H1 (cell line): ENCODE measurements around the gene PDE8A. TPM values are rescaled to one million over a fixed set of nuclear protein-coding genes. Genes with fewer than 3 reads are reported as not detected.

Experiments
- CTCF ChIA-PET: fragments of 300-600 bp; sonication (Branson Sonifier 250); formaldehyde crosslinking; loops from one replicate; lab custom pipeline; 2021; ENCODE audit not compliant: partially characterized antibody; lab: Charles Lee
- POLR2A ChIA-PET: fragments of 300-600 bp; sonication (Branson Sonifier 250); formaldehyde crosslinking; loops from one replicate; lab custom pipeline; 2021; ENCODE audit warnings: inconsistent platforms; ENCODE audit not compliant: partially characterized antibody; lab: Charles Lee
- DNase-seq, 2 experiments: peaks; one replicate each; pipeline versions ENCODE4 v3.0.0 to v3.0.0-alpha.2; 2010 to 2022; ENCODE audit warnings: low spot score in 2 of 2, low read depth in 1 of 2, mixed read lengths in 1 of 2
- FAIRE-seq: peaks from 2 replicates; lab custom pipeline; 2011; peaks lifted over from hg19 to GRCh38; lab: Jason Lieb, UNC
- H2AFZ ChIP-seq: 2 replicates; pipeline ENCODE4 v1.8.1; 2012; ENCODE audit warnings: low read length, inconsistent platforms
- H2AK5ac ChIP-seq: 2 replicates; pipeline ENCODE4 v1.6.1; 2013; ENCODE audit warnings: low read depth, low read length
- H2BK120ac ChIP-seq: replicated peaks from 2 replicates; pipeline ENCODE3; 2013; ENCODE audit warnings: low read depth, low read length, inconsistent platforms
- H2BK12ac ChIP-seq: 2 replicates; pipeline ENCODE4 v1.6.1; 2013; ENCODE audit warnings: low read depth, low read length
- H2BK15ac ChIP-seq: 2 replicates; pipeline ENCODE4 v1.6.1; 2013; ENCODE audit warnings: low read length
- H2BK20ac ChIP-seq: 2 replicates; pipeline ENCODE4 v1.6.1; 2013; ENCODE audit warnings: low read length
- H2BK5ac ChIP-seq: 2 replicates; pipeline ENCODE4 v1.6.1; 2013; ENCODE audit warnings: low read depth, low read length
- H3K14ac ChIP-seq: 2 replicates; pipeline ENCODE4 v1.6.1; 2013; ENCODE audit warnings: inconsistent platforms; ENCODE audit not compliant: insufficient read length
- H3K18ac ChIP-seq: 2 replicates; pipeline ENCODE4 v1.6.1; 2013; ENCODE audit warnings: low read length; ENCODE audit errors: extremely low read depth
- H3K23ac ChIP-seq: 2 replicates; pipeline ENCODE4 v1.6.1; 2013; ENCODE audit warnings: inconsistent platforms; ENCODE audit not compliant: insufficient read length
- H3K23me2 ChIP-seq: 2 replicates; pipeline ENCODE4 v1.6.1; 2013; ENCODE audit warnings: low read depth, low read length
- H3K27ac ChIP-seq: 2 replicates; pipeline ENCODE4 v1.6.1; 2011; ENCODE audit warnings: low read depth, low read length, inconsistent platforms
- H3K27me3 ChIP-seq, 4 experiments: replicated peaks in 1 of 4; 1 replicate in 1 of 4; 2 replicates in 3 of 4; pipeline versions ENCODE4 v1.6.1 to v1.8.1; 2011 to 2013; ENCODE audit warnings: low read length in 3 of 4, mild to moderate bottlenecking in 3 of 4, inconsistent platforms in 2 of 4, mixed read lengths in 2 of 4, moderate library complexity in 1 of 4; ENCODE audit not compliant: control insufficient read depth in 3 of 4, insufficient read depth in 3 of 4; ENCODE audit errors: extremely low read depth in 1 of 4
- H3K36me3 ChIP-seq, 4 experiments: 2 replicates each; pipeline versions ENCODE4 v1.6.1 to v1.8.1; 2011 to 2013; ENCODE audit warnings: mild to moderate bottlenecking in 4 of 4, low read length in 3 of 4, moderate library complexity in 2 of 4, control low read depth in 1 of 4, inconsistent platforms in 1 of 4; ENCODE audit not compliant: insufficient read depth in 4 of 4, control insufficient read depth in 2 of 4
- H3K4ac ChIP-seq: replicated peaks from 2 replicates; pipeline ENCODE3; 2013; ENCODE audit warnings: low read length, low read depth, mixed read lengths, inconsistent platforms; ENCODE audit not compliant: insufficient read length
- H3K4me1 ChIP-seq, 4 experiments: replicated peaks in 1 of 4; 1 replicate in 1 of 4; 2 replicates in 3 of 4; pipeline versions ENCODE4 v1.6.1 to v1.8.1; 2011 to 2013; ENCODE audit warnings: low read length in 3 of 4, inconsistent platforms in 2 of 4, mixed read lengths in 1 of 4; ENCODE audit not compliant: insufficient read depth in 4 of 4, control insufficient read depth in 3 of 4
- H3K4me2 ChIP-seq, 2 experiments: 2 replicates each; pipeline versions ENCODE4 v1.6.1 to v1.8.1; 2011 to 2013; ENCODE audit warnings: low read depth in 2 of 2, low read length in 2 of 2, control low read depth in 1 of 2, inconsistent platforms in 1 of 2, mild to moderate bottlenecking in 1 of 2; ENCODE audit not compliant: insufficient read depth in 1 of 2
- H3K4me3 ChIP-seq, 4 experiments: fragments of 200-600, 300-600 bp in 1 of 4; sonication (generic), shearing (Covaris generic), sonication (Bioruptor Twin) in 1 of 4; 2 replicates each; pipeline versions ENCODE4 v1.5.1 to v1.8.1; 2011 to 2016; ENCODE audit warnings: low read length in 4 of 4, low read depth in 3 of 4, control low read depth in 2 of 4, inconsistent platforms in 2 of 4, mild to moderate bottlenecking in 2 of 4, mixed read lengths in 1 of 4, moderate library complexity in 1 of 4; ENCODE audit not compliant: insufficient read depth in 2 of 4; ENCODE audit errors: extremely low read depth in 1 of 4
- H3K56ac ChIP-seq: replicated peaks from 2 replicates; pipeline ENCODE3; 2013; ENCODE audit warnings: low read depth, mild to moderate bottlenecking, mixed read lengths, low read length, inconsistent platforms; ENCODE audit not compliant: insufficient read length
- H3K79me1 ChIP-seq: 2 replicates; pipeline ENCODE4 v1.6.1; 2013; ENCODE audit warnings: low read depth, low read length, control low read depth
- H3K79me2 ChIP-seq, 2 experiments: 2 replicates each; pipeline versions ENCODE4 v1.6.1 to v1.8.1; 2012 to 2013; ENCODE audit warnings: low read length in 2 of 2, mild to moderate bottlenecking in 2 of 2, inconsistent platforms in 1 of 2; ENCODE audit not compliant: insufficient read depth in 2 of 2, control insufficient read depth in 1 of 2
- H3K9ac ChIP-seq, 4 experiments: replicated peaks in 1 of 4; 1 replicate in 1 of 4; 2 replicates in 3 of 4; pipeline versions ENCODE4 v1.6.1 to v1.8.1; 2011 to 2013; ENCODE audit warnings: low read depth in 3 of 4, low read length in 3 of 4, control low read depth in 2 of 4, mild to moderate bottlenecking in 2 of 4, moderate library complexity in 2 of 4, inconsistent platforms in 1 of 4; ENCODE audit errors: extremely low read depth in 1 of 4
- H3K9me3 ChIP-seq, 2 experiments: 2 replicates each; pipeline versions ENCODE4 v1.6.1 to v1.8.1; 2012 to 2013; ENCODE audit warnings: mild to moderate bottlenecking in 2 of 2, moderate library complexity in 2 of 2, control low read depth in 1 of 2, inconsistent platforms in 1 of 2, low read depth in 1 of 2, low read length in 1 of 2, mixed read lengths in 1 of 2; ENCODE audit not compliant: insufficient read depth in 2 of 2
- H4K20me1 ChIP-seq, 2 experiments: replicated peaks in 1 of 2; 2 replicates each; pipeline versions ENCODE3 to v1.8.1; 2011 to 2013; ENCODE audit warnings: inconsistent platforms in 2 of 2, low read length in 2 of 2, mild to moderate bottlenecking in 1 of 2; ENCODE audit not compliant: insufficient read depth in 2 of 2, control insufficient read depth in 1 of 2
- H4K5ac ChIP-seq: 2 replicates; pipeline ENCODE4 v1.6.1; 2013; ENCODE audit warnings: low read length, low read depth, mixed read lengths, inconsistent platforms; ENCODE audit not compliant: insufficient read length
- H4K8ac ChIP-seq: 2 replicates; pipeline ENCODE4 v1.8.0; 2013; ENCODE audit warnings: mild to moderate bottlenecking, moderate library complexity, low read length, inconsistent platforms; ENCODE audit not compliant: insufficient read depth; ENCODE audit errors: extremely low read depth
- H4K91ac ChIP-seq: replicated peaks from 2 replicates; pipeline ENCODE3; 2013; ENCODE audit warnings: low read length, mixed read lengths, inconsistent platforms; ENCODE audit not compliant: insufficient read length
- NANOG ChIP-seq: IDR thresholded peaks from 2 replicates; pipeline ENCODE4 v1.6.1; 2011; ENCODE audit warnings: low read length, low read depth, mild to moderate bottlenecking, inconsistent platforms; ENCODE audit not compliant: insufficient read depth, poor library complexity, severe bottlenecking
- TEAD4 ChIP-seq: IDR thresholded peaks from 2 replicates; pipeline ENCODE4 v1.6.1; 2012; ENCODE audit warnings: low read depth, low read length, inconsistent platforms, mixed read lengths
- whole genome bisulfite sequencing, 2 experiments: shearing (Covaris generic) in 1 of 2; methylation state at CpG; one replicate each; pipeline versions ENCODE4 v1.1.6 to v1.1.7; 2013 to 2015; ENCODE audit warnings: low lambda C conversion rate in 2 of 2, mixed read lengths in 2 of 2, inconsistent platforms in 1 of 2, low coverage in 1 of 2, missing lambda C conversion rate in 1 of 2; ENCODE audit not compliant: insufficient replicate concordance in 2 of 2, insufficient coverage in 1 of 2, insufficient read length in 1 of 2; ENCODE audit errors: extremely low coverage in 1 of 2, missing lambda C conversion rate in 1 of 2; 5-methylcytosine and 5-hydroxymethylcytosine counted together
- polyA plus RNA-seq, 7 experiments: library from polyadenylated mRNA; depleted of rRNA in 3 of 7; stranded (reverse) in 5 of 7; unstranded in 2 of 7; fragments of >200 nt in 5 of 7; fragments of 200-250 nt in 2 of 7; gene quantifications; 1 replicate in 5 of 7; 2 replicates in 1 of 7; 4 replicates in 1 of 7; pipeline versions ENCODE4 v1.2.1 to v1.2.3, GENCODE V29; 2011 to 2013; ENCODE audit warnings: missing spikeins in 2 of 7, mixed read lengths in 2 of 7
- total RNA-seq: library from RNA; stranded (reverse); fragmentation: NEBNext Ultra II Directional; extraction: Animal tissue kit (Norgen Biotek cat#: 25700); gene quantifications from 2 replicates; pipeline ENCODE4 v1.2.1, GENCODE V29; 2021

Gene PDE8A
- total and polyA plus RNA-seq, 2 of the 8 experiments (the other 6 are each of a cell fraction or from before 2014, with no cell fraction given): 6.9 to 7.8 TPM

GRCh38 chr15:85095566-85095965 is 113.9 kb downstream of the PDE8A start:
- Histone ChIP-seq H3K9ac (no peak overlapping the region), H4K20me1 (no peaks in the 10 kb centered on the region), H3K18ac (no peak overlapping the region), H2BK120ac (no peak overlapping the region), H3K4me2 (no peak overlapping the region), H2BK5ac (no peak overlapping the region), H3K79me2 (no peaks in the 10 kb centered on the region), H2BK20ac (no peak overlapping the region), H2AFZ (no peak overlapping the region), H3K56ac (no peak overlapping the region), H2BK15ac (no peak overlapping the region), H3K36me3 (0 out of 8 replicates have a peak, but pooled peaks cover 0 to 3% (median 0%) of the 10 kb centered on the region in 4 experiments), H4K5ac (no peak overlapping the region), H3K4me1 (peaks cover 0 to 4% (median under 1%) of the 10 kb centered on the region in 4 experiments; a peak in 2 of 7 replicates), H3K23me2 (no peaks in the 10 kb centered on the region), H3K9me3 (no peaks in the 10 kb centered on the region), H3K23ac (no peak overlapping the region), H2AK5ac (no peak overlapping the region), H3K4me3 (no peak overlapping the region), H3K79me1 (peaks cover 2% of the 10 kb centered on the region; the same call in 1 of the 2 replicates), H2BK12ac (no peak overlapping the region), H3K27ac (no peak overlapping the region), H4K91ac (no peak overlapping the region), H4K8ac (no peak overlapping the region), H3K27me3 (no peaks in the 10 kb centered on the region), H3K4ac (no peak overlapping the region), H3K14ac (no peak overlapping the region)
- no peak for FAIRE-seq
- no peak for DNase-seq
- ChIA-PET POLR2A (interaction anchor here (1.2 kb wide), 1 partner anchor 14 kb away, joined by 3 read pairs; no protein-coding TSS in a partner anchor), CTCF (interaction anchor here (0.6 to 1.1 kb wide), 2 partner anchors 167 to 362 kb away, joined by 3 read pairs; no protein-coding TSS in a partner anchor)
- TF ChIP-seq NANOG (no peak), TEAD4 (no peak)
- 95% methylated on average over 6 of the region's 6 CpGs; no CpG with 5 or more reads in 1 of the 2 experiments for WGBS, 2 experiments
